IMR-90 (cell line): ENCODE data around the gene MVP. TPM values are rescaled to one million over a fixed set of nuclear protein-coding genes. Genes with fewer than 3 reads are reported as not detected.
"Not testable (repeated sequence)": the region's sequence is repeated elsewhere in the genome, so short reads cannot be mapped to it uniquely, and the experiment has no call there.

ENCODE experiments used
- ATAC-seq: fragments of 200-7000 bp; cut with Tn5 transposase; 2 replicates; pipeline ENCODE4 v1.9.1; 2020; ENCODE audit warnings: low read depth, mild to moderate bottlenecking, moderate library complexity
- Bru-seq: library from RNA; stranded (reverse); fragments of 400-500 nt; gene quantifications from one replicate; lab custom pipeline; 2021; lab: Mats Ljungman, UMichigan
- BruChase-seq, 2 experiments: library from RNA; stranded (reverse); fragments of 400-500 nt; gene quantifications; one replicate each; lab custom pipeline; 2021; lab: Mats Ljungman, UMichigan
- BruUV-seq: library from RNA; stranded (reverse); fragments of 400-500 nt; replicated peaks from 2 replicates; lab custom pipeline; 2021; lab: Mats Ljungman, UMichigan
- CTCF ChIA-PET: fragments of 300-600 bp; formaldehyde crosslinking; extraction: SDS; loops from one replicate; lab custom pipeline; 2021; ENCODE audit warnings: antibody characterized with exemption; lab: Yijun Ruan, JAX
- POLR2A ChIA-PET: fragments of 300-600 bp; sonication (Branson Sonifier 250); formaldehyde crosslinking; loops from one replicate; lab custom pipeline; 2022; ENCODE audit warnings: antibody characterized with exemption; ENCODE audit not compliant: unreplicated experiment; lab: Charles Lee
- DNase-seq: peaks from one replicate; pipeline ENCODE4 v3.0.0; 2013
- H2AFZ ChIP-seq: replicated peaks from 2 replicates; pipeline ENCODE3; 2013; ENCODE audit warnings: low read length, mild to moderate bottlenecking; ENCODE audit not compliant: poor library complexity
- H2AK5ac ChIP-seq: 2 replicates; pipeline ENCODE4 v1.6.1; 2013; ENCODE audit warnings: low read depth, low read length, inconsistent platforms
- H2AK9ac ChIP-seq: replicated peaks from 2 replicates; pipeline ENCODE3; 2013; ENCODE audit warnings: mild to moderate bottlenecking, low read depth, low read length, moderate library complexity; ENCODE audit not compliant: poor library complexity
- H2BK120ac ChIP-seq: 2 replicates; pipeline ENCODE4 v1.6.1; 2013; ENCODE audit warnings: low read depth, low read length, inconsistent platforms
- H2BK15ac ChIP-seq: 3 replicates; pipeline ENCODE4 v1.6.1; 2013; ENCODE audit warnings: low read depth, low read length, inconsistent platforms
- H2BK20ac ChIP-seq: 2 replicates; pipeline ENCODE4 v1.6.1; 2013; ENCODE audit warnings: low read depth, mild to moderate bottlenecking, inconsistent platforms, low read length, moderate library complexity
- H2BK5ac ChIP-seq: 2 replicates; pipeline ENCODE4 v1.6.1; 2013; ENCODE audit warnings: mild to moderate bottlenecking, low read depth, low read length, inconsistent platforms; ENCODE audit not compliant: poor library complexity, severe bottlenecking
- H3K14ac ChIP-seq: replicated peaks from 2 replicates; pipeline ENCODE4 v1.6.1; 2013; ENCODE audit warnings: low read depth, low read length, inconsistent platforms
- H3K18ac ChIP-seq: 2 replicates; pipeline ENCODE4 v1.6.1; 2013; ENCODE audit warnings: low read depth, low read length, control low read depth
- H3K23ac ChIP-seq: 2 replicates; pipeline ENCODE4 v1.6.1; 2013; ENCODE audit warnings: low read depth, low read length, inconsistent platforms
- H3K27ac ChIP-seq: 2 replicates; pipeline ENCODE4 v1.5.1; 2013; ENCODE audit warnings: mild to moderate bottlenecking, control low read depth, low read length; ENCODE audit not compliant: insufficient read depth
- H3K27me3 ChIP-seq: 2 replicates; pipeline ENCODE4 v1.6.1; 2013; ENCODE audit warnings: low read length; ENCODE audit not compliant: control insufficient read depth, insufficient read depth
- H3K36me3 ChIP-seq: 2 replicates; pipeline ENCODE4 v1.6.1; 2013; ENCODE audit warnings: low read length, mixed read lengths; ENCODE audit not compliant: control insufficient read depth, insufficient read depth
- H3K4ac ChIP-seq: 2 replicates; pipeline ENCODE4 v1.6.1; 2013; ENCODE audit warnings: low read depth, low read length, inconsistent platforms
- H3K4me1 ChIP-seq: 2 replicates; pipeline ENCODE4 v1.6.1; 2013; ENCODE audit warnings: low read length, mixed read lengths; ENCODE audit not compliant: control insufficient read depth, insufficient read depth
- H3K4me2 ChIP-seq: 2 replicates; pipeline ENCODE4 v1.6.1; 2013; ENCODE audit warnings: low read depth, mild to moderate bottlenecking, control low read depth, low read length, moderate library complexity
- H3K4me3 ChIP-seq: 2 replicates; pipeline ENCODE4 v1.5.1; 2013; ENCODE audit warnings: low read depth, mild to moderate bottlenecking, control low read depth, low read length, moderate library complexity; ENCODE audit not compliant: insufficient read depth
- H3K56ac ChIP-seq: 2 replicates; pipeline ENCODE4 v1.6.1; 2013; ENCODE audit warnings: low read length, inconsistent platforms; ENCODE audit not compliant: insufficient read depth; ENCODE audit errors: extremely low read depth
- H3K79me1 ChIP-seq, 2 experiments: 2 replicates each; pipeline ENCODE4 v1.6.1; 2013; ENCODE audit warnings: low read length in 2 of 2, inconsistent platforms in 1 of 2, low read depth in 1 of 2
- H3K9ac ChIP-seq: 2 replicates; pipeline ENCODE4 v1.6.1; 2013; ENCODE audit warnings: low read depth, low read length, control low read depth
- H3K9me1 ChIP-seq: 2 replicates; pipeline ENCODE4 v1.6.1; 2013; ENCODE audit warnings: low read length, inconsistent platforms; ENCODE audit not compliant: insufficient read depth
- H3K9me3 ChIP-seq: 2 replicates; pipeline ENCODE4 v1.6.1; 2013; ENCODE audit warnings: low read length; ENCODE audit not compliant: control insufficient read depth, insufficient read depth
- H4K20me1 ChIP-seq: 2 replicates; pipeline ENCODE4 v1.6.1; 2013; ENCODE audit warnings: low read length, inconsistent platforms; ENCODE audit not compliant: insufficient read depth
- H4K5ac ChIP-seq: 2 replicates; pipeline ENCODE4 v1.6.1; 2013; ENCODE audit warnings: mild to moderate bottlenecking, low read depth, low read length, control low read depth
- H4K8ac ChIP-seq, 2 experiments: 2 replicates each; pipeline ENCODE4 v1.6.1; 2013; ENCODE audit warnings: low read depth in 2 of 2, low read length in 2 of 2, control low read depth in 1 of 2, inconsistent platforms in 1 of 2
- H4K91ac ChIP-seq: 2 replicates; pipeline ENCODE4 v1.6.1; 2013; ENCODE audit warnings: low read depth, low read length, inconsistent platforms; ENCODE audit not compliant: insufficient read depth
- MXI1 ChIP-seq: IDR thresholded peaks from 2 replicates; pipeline ENCODE4 v1.6.1; 2012; ENCODE audit warnings: low read depth, mild to moderate bottlenecking, low read length, moderate library complexity, borderline replicate concordance
- RCOR1 ChIP-seq: IDR thresholded peaks from 2 replicates; pipeline ENCODE4 v1.6.1; 2012; ENCODE audit warnings: mild to moderate bottlenecking, low read length, improper control_type of control experiment; ENCODE audit not compliant: insufficient replicate concordance
- WGBS, 2 experiments: methylation state at CpG; one replicate each; pipeline versions ENCODE4 v1.1.5 to v1.1.7; 2013; ENCODE audit warnings: missing lambda C conversion rate in 2 of 2; ENCODE audit not compliant: insufficient read length in 1 of 2; ENCODE audit errors: extremely low coverage in 2 of 2; 5-methylcytosine and 5-hydroxymethylcytosine counted together
- dilution Hi-C: fragments of 300-500 bp; cut with HindIII; formaldehyde crosslinking; loops from one replicate; pipeline ENCODE4 v1.14.3; 2018; ENCODE audit warnings: low sequenced_read_pairs; ENCODE audit not compliant: unreplicated experiment
- in situ Hi-C: fragments of 300-500 bp; cut with MboI; formaldehyde crosslinking; loops from 3 replicates; pipeline ENCODE4 v1.14.3; 2019; ENCODE audit warnings: low sequenced_read_pairs, inconsistent platforms, mixed read lengths
- intact Hi-C: fragments of 100-400 bp; cut with micrococcal nuclease; formaldehyde crosslinking; loops from 2 replicates; pipeline ENCODE4 v1.10.0; 2022
- long read RNA-seq: library from polyadenylated mRNA; unstranded; transcript quantifications from one replicate; pipeline ENCODE4 v2.0.0, GENCODE V29; 2021; ENCODE audit not compliant: unreplicated experiment
- polyA plus RNA-seq, 3 experiments: library from polyadenylated mRNA; depleted of rRNA; stranded (reverse); fragments of >200 nt; gene quantifications; 2 replicates each; pipeline ENCODE4 v1.2.3, GENCODE V29; 2012; ENCODE audit warnings: low replicate concordance in 1 of 3
- total RNA-seq: library from RNA; depleted of rRNA; stranded (reverse); fragments of >200 nt; gene quantifications from 2 replicates; pipeline ENCODE4 v1.2.3, GENCODE V29; 2012; rRNA removed

The MVP gene
- 221 and 319 TPM in 2 replicates for total RNA-seq
- polyA plus RNA-seq (2012; rRNA removed) = 204 and 231 TPM in 2 replicates
- polyA plus RNA-seq (2012; cell fraction: cytosol; rRNA removed) = 95.3 and 159 TPM in 2 replicates
- polyA plus RNA-seq (2012; cell fraction: nucleus; rRNA removed; ENCODE audit: low replicate concordance) = 358 and 633 TPM in 2 replicates
- percentile 84 among the genes with signal in this experiment for Bru-seq, nascent RNA
- BruChase-seq, experiment 1, labeled RNA remaining after a 6-hour chase = percentile 95 among the genes with signal in this experiment
- BruChase-seq, experiment 2, labeled RNA remaining after a 2-hour chase = percentile 90 among the genes with signal in this experiment
- long read RNA-seq, transcript MVP-202 (15 exons, 2,925 nt) = minor isoform, 33 of 309 reads
- long read RNA-seq, transcript MVP-201 (15 exons, 2,870 nt) = major isoform, 82 of 309 reads
- long read RNA-seq, partial matches to known transcripts = 179 of 309 reads
- long read RNA-seq, other reads (novel, unspliced or antisense) = 15 of 309 reads

DNA sequence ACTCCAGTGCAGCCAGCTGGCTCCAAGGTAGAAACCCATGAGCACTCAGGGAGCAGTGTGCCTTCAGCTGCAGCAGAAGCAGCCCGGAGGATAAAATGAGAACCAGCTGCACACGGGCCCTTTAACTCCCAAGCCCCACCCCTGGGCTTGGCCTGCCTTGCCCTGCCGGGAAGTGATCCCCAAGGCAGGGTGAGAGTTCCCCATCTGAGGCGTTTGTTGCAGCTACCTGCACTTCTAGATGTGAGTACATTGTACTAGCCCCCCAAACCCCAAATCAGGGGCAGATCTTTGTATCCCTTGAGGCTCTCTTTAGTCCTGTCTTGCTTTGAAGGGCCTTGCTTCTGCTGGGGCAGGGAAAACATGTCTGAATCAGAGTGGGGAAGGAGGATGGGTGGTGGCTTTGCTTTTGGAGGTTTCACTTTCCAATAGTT, at the start of gene MVP:
Gene MVP, plus strand, starts transcription at position 192 of the 431 bp plus-strand sequence. CDS start 10,088 bp downstream, outside the sequence.
- intact Hi-C loops = loop anchor here (5.0 kb wide), 1 partner anchor 42 kb away; the partner anchor contains the start of gene CDIPT
- Histone ChIP-seq H3K27ac (peak within 1 kb of the TSS; percentile 88), H3K9ac (peak within 1 kb of the TSS; percentile 88), H2AK9ac (peak within 1 kb of the TSS; percentile 100), H2AFZ (peak within 1 kb of the TSS; percentile 80), H3K56ac (peak within 1 kb of the TSS; percentile 94), H2BK15ac (peak within 1 kb of the TSS; percentile 77; the same call in 2 of the 3 replicates), H4K91ac (peak within 1 kb of the TSS; percentile 92), H4K8ac (peak within 1 kb of the TSS; percentile 68 to 95; a peak in 3 of 4 replicates), H2AK5ac (peak within 1 kb of the TSS; percentile 97), H4K20me1 (peaks cover 10% of the 10 kb centered on the region), H2BK20ac (0 out of 2 replicates have a peak within 1 kb of the TSS, but pooled peaks have one; percentile 16), H2BK120ac (peak within 1 kb of the TSS; percentile 76), H3K9me3 (no peaks in the 10 kb centered on the region), H3K27me3 (no peaks in the 10 kb centered on the region), H4K5ac (peak within 1 kb of the TSS; percentile 88), H3K79me1 (peaks cover 18 to 59% of the 10 kb centered on the region in 2 experiments; a peak in 3 of 4 replicates), H3K18ac (peak within 1 kb of the TSS; percentile 66), H2BK5ac (peak within 1 kb of the TSS; percentile 86), H3K14ac (peak within 1 kb of the TSS; percentile 99), H3K4me2 (peak within 1 kb of the TSS; percentile 90), H3K4me1 (peaks cover 22% of the 10 kb centered on the region), H3K9me1 (peaks cover 12% of the 10 kb centered on the region), H3K4me3 (peak within 1 kb of the TSS; percentile 85), H3K36me3 (peaks cover 6% of the 10 kb centered on the region), H3K4ac (peak within 1 kb of the TSS; percentile 93), H3K23ac (peak within 1 kb of the TSS; percentile 94; the same call in 1 of the 2 replicates)
- in situ Hi-C loops = no loop called here
- CTCF ChIA-PET = interaction anchor here (1.8 kb wide), 1 partner anchor 28 kb away, joined by 6 read pairs; no protein-coding TSS in a partner anchor
- DNase-seq (peak; percentile 57), ATAC-seq (peak; percentile 36)
- 0% methylated on average over 1 of the region's 4 CpGs; no CpG with 5 or more reads in 1 of the 2 experiments for WGBS, 2 experiments
- dilution Hi-C loops = no loop called here
- TF ChIP-seq MXI1 = peak; percentile 52; the same call in 1 of the 2 replicates
- TF ChIP-seq RCOR1 = no peak
- BruUV-seq = no TSS peak
- POLR2A ChIA-PET = no interaction called here

- H3K79me1 ChIP-seq, H2BK5ac ChIP-seq, dilution Hi-C loops, ATAC-seq, H3K18ac ChIP-seq, H3K4me3 ChIP-seq, intact Hi-C loops, H3K9me3 ChIP-seq, H2BK15ac ChIP-seq, H3K4ac ChIP-seq, H4K5ac ChIP-seq, H2BK120ac ChIP-seq, H3K27me3 ChIP-seq, H3K9me1 ChIP-seq, H3K9ac ChIP-seq, H4K91ac ChIP-seq, H2AK5ac ChIP-seq, H3K4me2 ChIP-seq, BruUV-seq, H3K56ac ChIP-seq, H2AK9ac ChIP-seq, H4K20me1 ChIP-seq, H3K27ac ChIP-seq, H3K4me1 ChIP-seq, H2BK20ac ChIP-seq, H3K14ac ChIP-seq, DNase-seq, H3K36me3 ChIP-seq, H2AFZ ChIP-seq, CTCF ChIA-PET, in situ Hi-C loops, H4K8ac ChIP-seq, H3K23ac ChIP-seq: not testable (repeated sequence)
- 59% methylated on average over 3 of the region's 7 CpGs; no CpG with 5 or more reads in 1 of the 2 experiments for WGBS, 2 experiments
- POLR2A ChIA-PET = interaction anchor here (0.7 kb wide), 1 partner anchor 24 kb away, joined by 6 read pairs; no protein-coding TSS in a partner anchor
Measured at GRCh38 chr16:29772330-29772729, 47.9 kb upstream of the MVP start.
